Activated T-helper 1 cell treated with anti-CD3 and anti-CD28 coated beads, Interleukin-12 subunit alpha, Interleukin-12 subunit beta, Interleukin-2, Interleukin-4 antibody, amounts not matched to agents 30 ng/mL and 10 ng/mL and 1 ng/mL, durations not matched to agents 14 hours and 24 hours and 36 hours (primary cell): ENCODE results near the gene RANGRF. TPM values are rescaled to one million over a fixed set of nuclear protein-coding genes. Genes with fewer than 3 reads are reported as not detected.
A peak's percentile ranks its signal among the peaks of the same experiment; 100 is the strongest.

Source experiments
- DNase-seq: peaks from one replicate; pipeline ENCODE4 v3.0.0; 2021; ENCODE audit warnings: low spot score
- H3K27ac Mint-ChIP-seq: one replicate; pipeline ENCODE4 v1.8.0; 2021; ENCODE audit warnings: mild to moderate bottlenecking, mixed read lengths
- H3K27me3 Mint-ChIP-seq: one replicate; pipeline ENCODE4 v1.8.0; 2022; ENCODE audit warnings: mild to moderate bottlenecking, moderate library complexity, mixed read lengths; ENCODE audit not compliant: insufficient read depth
- H3K36me3 Mint-ChIP-seq: one replicate; pipeline ENCODE4 v1.8.0; 2021; ENCODE audit warnings: low read depth, mixed read lengths
- H3K4me1 Mint-ChIP-seq: one replicate; pipeline ENCODE4 v1.8.0; 2021; ENCODE audit warnings: low read depth, mixed read lengths
- H3K4me3 Mint-ChIP-seq: one replicate; pipeline ENCODE4 v1.8.0; 2021; ENCODE audit warnings: mild to moderate bottlenecking, moderate library complexity, mixed read lengths
- H3K9me3 Mint-ChIP-seq: one replicate; pipeline ENCODE4 v1.8.0; 2021; ENCODE audit warnings: mixed read lengths
- intact Hi-C: fragments of 100-400 bp; cut with micrococcal nuclease; formaldehyde crosslinking; loops from one replicate; pipeline ENCODE4 v1.15.1; 2024
- total RNA-seq: library from RNA; stranded (reverse); gene quantifications from 2 replicates; pipeline ENCODE4 v1.2.3, GENCODE V29; 2022

The RANGRF gene
- total RNA-seq, 1 donor from 2014 or later: 52.9 TPM

- H3K4me3 Mint-ChIP-seq: peak overlapping the region; percentile 53
- intact Hi-C loops: no loop called here
- no peaks in the 10 kb centered on the region for H3K9me3 Mint-ChIP-seq
- no peak for DNase-seq
- peaks cover 10% of the 10 kb centered on the region for H3K4me1 Mint-ChIP-seq
- no peak overlapping the region for H3K27ac Mint-ChIP-seq
- H3K27me3 Mint-ChIP-seq: peaks cover 33% of the 10 kb centered on the region
- H3K36me3 Mint-ChIP-seq: peaks cover 2% of the 10 kb centered on the region
Observed at GRCh38 chr17:8326511-8327302, 38.2 kb downstream of the RANGRF start.

- Mint-ChIP-seq H3K9me3 (no peaks in the 10 kb centered on the region), H3K4me3 (peak overlapping the region; percentile 53), H3K36me3 (peaks cover 2% of the 10 kb centered on the region), H3K27me3 (peaks cover 33% of the 10 kb centered on the region), H3K27ac (no peak overlapping the region), H3K4me1 (peaks cover 10% of the 10 kb centered on the region)
- DNase-seq: no peak
- intact Hi-C loops: no loop called here
Observed at GRCh38 chr17:8327303-8327649, 38.8 kb downstream of the RANGRF start.

DNA sequence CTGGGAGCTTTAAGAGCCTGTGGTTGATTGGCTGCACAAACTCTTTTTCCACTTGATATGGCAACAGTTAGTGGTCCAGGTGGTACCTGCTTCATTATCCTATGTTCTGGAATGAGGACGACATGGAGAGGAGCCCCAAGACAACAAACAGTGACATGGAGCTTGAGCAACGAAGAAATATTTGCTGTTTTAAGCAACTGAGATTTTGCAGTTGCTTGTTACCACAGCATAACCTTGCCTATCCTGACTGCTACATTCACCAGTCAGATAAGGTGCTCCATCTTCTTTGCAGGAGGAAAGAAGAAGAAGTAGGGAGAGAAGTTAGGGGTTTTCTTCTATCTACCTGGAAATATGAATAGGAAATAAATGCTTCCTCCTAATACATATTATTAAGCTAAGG lies 43.7 kb downstream of the RANGRF start:
- peaks cover 11% of the 10 kb centered on the region for H3K27me3 Mint-ChIP-seq
- DNase-seq: no peak
- intact Hi-C loops: no loop called here
- H3K4me1 Mint-ChIP-seq: no peaks in the 10 kb centered on the region
- no peaks in the 10 kb centered on the region for H3K9me3 Mint-ChIP-seq
- H3K36me3 Mint-ChIP-seq: peaks cover 2% of the 10 kb centered on the region
- no peak overlapping the region for H3K4me3 Mint-ChIP-seq
- no peak overlapping the region for H3K27ac Mint-ChIP-seq

DNA sequence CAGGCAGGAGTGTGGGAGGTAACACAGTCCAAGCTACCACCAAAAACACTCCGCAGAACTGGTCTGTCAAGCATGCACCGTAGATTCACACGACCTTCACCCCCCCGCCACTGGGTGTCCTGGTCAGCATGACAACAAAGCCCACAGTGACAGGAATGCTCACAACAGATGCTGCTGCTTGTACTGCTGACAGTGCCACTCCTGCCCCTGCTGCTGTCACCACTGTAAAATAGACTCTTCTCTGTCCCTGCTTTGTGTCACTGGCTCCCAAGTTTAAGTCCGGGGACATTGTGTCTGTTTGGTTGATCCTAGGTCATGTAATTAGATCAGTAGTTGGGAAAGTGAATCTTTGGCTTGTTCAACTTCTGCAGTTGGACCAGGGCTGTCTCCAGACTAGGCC lies 44.2 kb downstream of the RANGRF start:
- no peak for DNase-seq
- Mint-ChIP-seq H3K36me3 (peaks cover 2% of the 10 kb centered on the region), H3K27ac (no peak overlapping the region), H3K27me3 (peaks cover 7% of the 10 kb centered on the region), H3K9me3 (no peaks in the 10 kb centered on the region), H3K4me3 (no peak overlapping the region), H3K4me1 (peaks cover under 1% of the 10 kb centered on the region)
- intact Hi-C loops: no loop called here

GRCh38 chr17:8333281-8333680 lies 44.8 kb downstream of the RANGRF start:
- intact Hi-C loops: no loop called here
- DNase-seq: no peak
- Mint-ChIP-seq H3K9me3 (no peaks in the 10 kb centered on the region), H3K4me3 (no peak overlapping the region), H3K27me3 (peaks cover 7% of the 10 kb centered on the region), H3K4me1 (peaks cover 6% of the 10 kb centered on the region), H3K27ac (no peak overlapping the region), H3K36me3 (peaks cover 2% of the 10 kb centered on the region)

DNA sequence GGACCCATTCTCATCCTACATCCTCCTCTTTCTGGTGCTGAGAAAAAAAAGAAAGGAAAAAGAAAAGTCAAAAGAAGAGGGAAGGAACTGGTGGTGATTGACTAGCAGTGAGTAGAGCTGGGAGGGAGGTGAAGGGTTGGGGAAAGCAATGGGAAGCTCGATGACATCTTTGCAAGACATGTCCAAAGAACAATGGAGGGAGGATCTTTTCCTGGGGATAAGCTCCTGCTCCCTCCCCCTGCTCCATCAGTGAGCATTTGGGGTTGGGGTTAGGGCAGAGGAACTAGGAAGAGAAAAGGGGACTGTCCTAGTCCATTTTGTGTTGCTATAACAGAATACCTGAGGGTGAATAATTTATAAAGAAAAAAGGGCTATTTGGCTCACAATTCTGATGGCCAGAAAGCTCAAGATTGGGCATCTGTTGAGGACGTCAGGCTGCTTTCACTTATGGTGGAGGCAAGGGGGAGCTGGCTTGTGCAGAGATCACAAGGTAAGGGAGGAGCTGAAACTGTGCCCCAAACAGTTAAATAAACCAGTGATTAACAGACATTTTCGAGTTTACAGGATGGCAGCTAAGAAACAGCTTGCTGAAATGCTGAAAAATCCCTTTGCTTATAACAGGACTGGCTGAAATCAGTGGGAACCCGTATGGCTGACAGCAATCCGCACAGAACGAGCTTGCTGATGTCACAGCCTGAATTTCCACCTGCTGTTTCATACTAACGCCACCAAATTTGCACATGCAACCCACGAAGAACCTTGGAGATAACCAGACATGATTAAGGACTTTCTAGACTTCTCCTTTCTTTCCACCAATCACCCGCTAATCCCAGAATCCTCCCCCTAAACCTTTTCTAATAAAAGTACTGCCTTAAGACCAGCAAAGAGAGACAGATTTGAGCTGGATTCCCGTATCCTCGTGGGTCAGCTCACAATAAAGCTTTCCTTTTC lies 49.6 kb downstream of the RANGRF start:
- no peaks in the 10 kb centered on the region for H3K36me3 Mint-ChIP-seq
- intact Hi-C loops: no loop called here
- H3K4me3 Mint-ChIP-seq: no peak overlapping the region
- H3K9me3 Mint-ChIP-seq: no peaks in the 10 kb centered on the region
- peaks cover 8% of the 10 kb centered on the region for H3K27me3 Mint-ChIP-seq
- H3K4me1 Mint-ChIP-seq: peaks cover 13% of the 10 kb centered on the region
- H3K27ac Mint-ChIP-seq: no peak overlapping the region
- DNase-seq: no peak

- Mint-ChIP-seq H3K27ac (peak overlapping the region; percentile 29), H3K27me3 (peaks cover 8% of the 10 kb centered on the region), H3K4me1 (peaks cover 13% of the 10 kb centered on the region), H3K4me3 (no peak overlapping the region), H3K9me3 (no peaks in the 10 kb centered on the region), H3K36me3 (no peaks in the 10 kb centered on the region)
- intact Hi-C loops: no loop called here
- DNase-seq: no peak
Observed at GRCh38 chr17:8338753-8339140, 50.3 kb downstream of the RANGRF start.

- no peaks in the 10 kb centered on the region for H3K9me3 Mint-ChIP-seq
- H3K36me3 Mint-ChIP-seq: no peaks in the 10 kb centered on the region
- no peak for DNase-seq
- intact Hi-C loops: no loop called here
- peaks cover 13% of the 10 kb centered on the region for H3K4me1 Mint-ChIP-seq
- H3K4me3 Mint-ChIP-seq: no peak within 1 kb of the TSS
- peak within 1 kb of the TSS; percentile 29 for H3K27ac Mint-ChIP-seq
- peaks cover 8% of the 10 kb centered on the region for H3K27me3 Mint-ChIP-seq
Observed at GRCh38 chr17:8339540-8339939, 51.1 kb downstream of the RANGRF start, which contains the start of gene ODF4. Gene ODF4, plus strand, starts transcription at chr17:8339840. Its CDS starts 212 bp downstream, at chr17:8340052.

Other genes with a start within 250 kb of the RANGRF start
- gene ALOX15B, start 249.6 kb upstream of the RANGRF start, total RNA-seq: not detected in 2 replicates
- 0.51 and 0.78 TPM in 2 replicates for gene ALOX12B, start 201.0 kb upstream of the RANGRF start, total RNA-seq
- gene ALOXE3, start 170.2 kb upstream of the RANGRF start, total RNA-seq: 0.10 TPM in 1 of 2 replicates, not detected in the other
- gene HES7, start 164.6 kb upstream of the RANGRF start, total RNA-seq: 0.88 and 1.8 TPM in 2 replicates
- 36.9 and 37.4 TPM in 2 replicates for gene PER1, start 136.3 kb upstream of the RANGRF start, total RNA-seq
- gene VAMP2, start 125.7 kb upstream of the RANGRF start, total RNA-seq: 54.7 and 55.9 TPM in 2 replicates
- gene TMEM107, start 112.3 kb upstream of the RANGRF start, total RNA-seq: 19.3 and 20.8 TPM in 2 replicates
- 6.3 and 6.7 TPM in 2 replicates for gene BORCS6, start 98.5 kb upstream of the RANGRF start, total RNA-seq
- 82.2 and 88.7 TPM in 2 replicates for gene AURKB, start 78.1 kb upstream of the RANGRF start, total RNA-seq
- 68.5 and 76.3 TPM in 2 replicates for gene CTC1, start 40.6 kb upstream of the RANGRF start, total RNA-seq
- 189 and 204 TPM in 2 replicates for gene PFAS, start 39.4 kb upstream of the RANGRF start, total RNA-seq
- 5.3 and 5.5 TPM in 2 replicates for gene SLC25A35, start 6.7 kb downstream of the RANGRF start, total RNA-seq
- not detected in 2 replicates for gene ARHGEF15, start 21.6 kb downstream of the RANGRF start, total RNA-seq
- gene ODF4, start 51.2 kb downstream of the RANGRF start, total RNA-seq: not detected in 2 replicates
- 2,163 and 2,185 TPM in 2 replicates for gene RPL26, start 94.5 kb downstream of the RANGRF start, total RNA-seq
- not detected in 2 replicates for gene RNF222, start 109.2 kb downstream of the RANGRF start, total RNA-seq
- gene NDEL1, start 147.2 kb downstream of the RANGRF start, total RNA-seq: 72.4 and 75.4 TPM in 2 replicates